ENCODE measurements around the gene SPOCD1.

The SPOCD1 gene

GRCh38 chr1:31785020-31785946 is 30.5 kb downstream of the SPOCD1 start:
- DNase-seq (ENCODE audit: low read depth) = no peak
- no peak for TF ChIP-seq CTCF (IDR thresholded peaks at IDR 0.05; ENCODE audit: insufficient read depth, low read depth, low read length, missing control alignments)

GRCh38 chr1:31784356-31785019 is 31.3 kb downstream of the SPOCD1 start:
- TF ChIP-seq CTCF (IDR thresholded peaks at IDR 0.05; ENCODE audit: insufficient read depth, low read depth, low read length, missing control alignments) = no peak
- DNase-seq (ENCODE audit: low read depth) = no peak
- H3K4me3 ChIP-seq (ENCODE audit: low read length) = no peak overlapping the region

More at GRCh38 chr1:31785020-31785946, 30.5 kb downstream of the SPOCD1 start:
- H3K4me3 ChIP-seq (ENCODE audit: low read length) = no peak overlapping the region

GRCh38 chr1:31783846-31784245 is 32.0 kb downstream of the SPOCD1 start:
- no peak for TF ChIP-seq CTCF (IDR thresholded peaks at IDR 0.05; ENCODE audit: insufficient read depth, low read depth, low read length, missing control alignments)
- H3K4me3 ChIP-seq (ENCODE audit: low read length) = no peak overlapping the region
- no peak for DNase-seq (ENCODE audit: low read depth)

- DNase-seq (ENCODE audit: low read depth) = no peak
- H3K4me3 ChIP-seq (ENCODE audit: low read length) = no peak overlapping the region
- no peak for TF ChIP-seq CTCF (IDR thresholded peaks at IDR 0.05; ENCODE audit: insufficient read depth, low read depth, low read length, missing control alignments)
Measured at GRCh38 chr1:31782421-31783410, 33.1 kb downstream of the SPOCD1 start.

- no peak overlapping the region for H3K4me3 ChIP-seq (ENCODE audit: low read length)
- no peak for TF ChIP-seq CTCF (IDR thresholded peaks at IDR 0.05; ENCODE audit: insufficient read depth, low read depth, low read length, missing control alignments)
- no peak for DNase-seq (ENCODE audit: low read depth)
Measured at GRCh38 chr1:31781756-31782371, 34.0 kb downstream of the SPOCD1 start.

- TF ChIP-seq CTCF (IDR thresholded peaks at IDR 0.05; ENCODE audit: insufficient read depth, low read depth, low read length, missing control alignments) = no peak
- DNase-seq (ENCODE audit: low read depth) = no peak
- H3K4me3 ChIP-seq (ENCODE audit: low read length) = no peak overlapping the region
Measured at GRCh38 chr1:31781138-31781755, 34.6 kb downstream of the SPOCD1 start.

All from epithelial cell of esophagus (primary cell).